ENCODE measurements around the gene AFF3. TPM values are rescaled to one million over a fixed set of nuclear protein-coding genes. Genes with fewer than 3 reads are reported as not detected.

Gene AFF3
- total and polyA plus RNA-seq, 10 of the 15 experiments (the other 5 are each of a cell fraction or from before 2014, with no cell fraction given), result 0.26 to 5.5 (median 3.0) TPM

GRCh38 chr2:100036793-100037192 is 105.6 kb downstream of the AFF3 start (continued):
- TF ChIP-seq, protein P1, sequence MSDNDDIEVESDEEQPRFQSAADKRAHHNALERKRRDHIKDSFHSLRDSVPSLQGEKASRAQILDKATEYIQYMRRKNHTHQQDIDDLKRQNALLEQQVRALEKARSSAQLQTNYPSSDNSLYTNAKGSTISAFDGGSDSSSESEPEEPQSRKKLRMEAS (IDR thresholded peaks at IDR 0.05; ENCODE audit: low read depth, low read length), result no peak
- TF ChIP-seq NFYA (IDR thresholded peaks at IDR 0.05; ENCODE audit: borderline replicate concordance, low read depth, low read length) (no peak), GABPA (IDR thresholded peaks at IDR 0.05; ENCODE audit: low read depth) (no peak), ETV6 (conservative IDR thresholded peaks at IDR 0.05 in 1 of 2, IDR thresholded peaks at IDR 0.05 in 1 of 2; ENCODE audit: borderline replicate concordance in 1 of 2, low read depth in 1 of 2) (no peak), IKZF1 (conservative IDR thresholded peaks at IDR 0.05) (no peak), NBN (IDR thresholded peaks at IDR 0.05) (no peak), CBFB (IDR thresholded peaks at IDR 0.05; ENCODE audit: low read depth) (no peak)
- TF ChIP-seq, protein P2, sequence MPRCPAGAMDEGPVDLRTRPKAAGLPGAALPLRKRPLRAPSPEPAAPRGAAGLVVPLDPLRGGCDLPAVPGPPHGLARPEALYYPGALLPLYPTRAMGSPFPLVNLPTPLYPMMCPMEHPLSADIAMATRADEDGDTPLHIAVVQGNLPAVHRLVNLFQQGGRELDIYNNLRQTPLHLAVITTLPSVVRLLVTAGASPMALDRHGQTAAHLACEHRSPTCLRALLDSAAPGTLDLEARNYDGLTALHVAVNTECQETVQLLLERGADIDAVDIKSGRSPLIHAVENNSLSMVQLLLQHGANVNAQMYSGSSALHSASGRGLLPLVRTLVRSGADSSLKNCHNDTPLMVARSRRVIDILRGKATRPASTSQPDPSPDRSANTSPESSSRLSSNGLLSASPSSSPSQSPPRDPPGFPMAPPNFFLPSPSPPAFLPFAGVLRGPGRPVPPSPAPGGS (IDR thresholded peaks at IDR 0.05; ENCODE audit: borderline replicate concordance, insufficient read depth, low read depth, low read length, poor library complexity, severe bottlenecking), result no peak

GRCh38 chr2:100036026-100036425 is 106.4 kb downstream of the AFF3 start:
- DNase-seq (ENCODE audit: low read depth, low spot score), result no peak
- Histone ChIP-seq H3K4me1 (ENCODE audit: control insufficient read depth, insufficient read depth, low read length) (no peaks in the 10 kb centered on the region), H4K20me1 (ENCODE audit: control insufficient read depth, insufficient read depth) (no peaks in the 10 kb centered on the region), H3K79me2 (ENCODE audit: control insufficient read depth, insufficient read depth, low read length) (no peaks in the 10 kb centered on the region), H3K36me3 (ENCODE audit: control insufficient read depth in 2 of 2, insufficient read depth in 2 of 2, low read length in 1 of 2) (no peaks in the 10 kb centered on the region), H3K4me3 (no peak overlapping the region), H3K27ac (ENCODE audit: control insufficient read depth, insufficient read depth) (no peak overlapping the region), H3K9ac (ENCODE audit: control insufficient read depth, insufficient read depth, low read length) (no peak overlapping the region), H3K4me2 (ENCODE audit: control insufficient read depth, insufficient read depth) (no peak overlapping the region), H3K27me3 (replicated peaks in 1 of 2; ENCODE audit: control insufficient read depth in 2 of 2, insufficient read depth in 2 of 2, low read length in 1 of 2) (no peaks in the 10 kb centered on the region; a peak in 1 of 4 replicates), H3K9me3 (replicated peaks; ENCODE audit: control insufficient read depth, insufficient read depth, low read length) (no peaks in the 10 kb centered on the region), H2AFZ (ENCODE audit: control insufficient read depth, low read depth, low read length) (no peak overlapping the region)
- ChIA-PET RAD21 (ENCODE audit: unreplicated experiment) (no interaction called here), POLR2A (no interaction called here), CTCF (no interaction called here), SMC1A (ENCODE audit: uncharacterized antibody, unreplicated experiment) (no interaction called here)
- no peak for ATAC-seq
- BruUV-seq (replicated peaks), result no TSS peak
- no peak for FAIRE-seq
- WGBS (ENCODE audit: insufficient coverage, insufficient replicate concordance, low lambda C conversion rate, missing lambda C conversion rate), result 8% methylated on average over 2 of the region's 2 CpGs
- intact Hi-C loops (cut with micrococcal nuclease; ENCODE audit: unreplicated experiment) (no loop called here), in situ Hi-C loops (cut with MboI) (no loop called here)
- TF ChIP-seq, protein P3, sequence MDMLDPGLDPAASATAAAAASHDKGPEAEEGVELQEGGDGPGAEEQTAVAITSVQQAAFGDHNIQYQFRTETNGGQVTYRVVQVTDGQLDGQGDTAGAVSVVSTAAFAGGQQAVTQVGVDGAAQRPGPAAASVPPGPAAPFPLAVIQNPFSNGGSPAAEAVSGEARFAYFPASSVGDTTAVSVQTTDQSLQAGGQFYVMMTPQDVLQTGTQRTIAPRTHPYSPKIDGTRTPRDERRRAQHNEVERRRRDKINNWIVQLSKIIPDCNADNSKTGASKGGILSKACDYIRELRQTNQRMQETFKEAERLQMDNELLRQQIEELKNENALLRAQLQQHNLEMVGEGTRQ (IDR thresholded peaks at IDR 0.05; ENCODE audit: borderline replicate concordance, low read depth, low read length), result no peak
- no peak for TF ChIP-seq RELB (IDR thresholded peaks at IDR 0.05; ENCODE audit: low read depth)
- no peak for TF ChIP-seq IKZF2 (IDR thresholded peaks at IDR 0.05)
- no peak for TF ChIP-seq RCOR1 (conservative IDR thresholded peaks at IDR 0.05; ENCODE audit: low read depth, low read length)
- TF ChIP-seq PAX5 (IDR thresholded peaks at IDR 0.05; ENCODE audit: borderline replicate concordance, low read depth, low read length), result no peak
- TF ChIP-seq PAX8 (IDR thresholded peaks at IDR 0.05), result no peak
- TF ChIP-seq ZNF207 (IDR thresholded peaks at IDR 0.05; ENCODE audit: borderline replicate concordance), result no peak
- TF ChIP-seq TCF3 (IDR thresholded peaks at IDR 0.05; ENCODE audit: borderline replicate concordance, insufficient read depth, low read depth, low read length), result no peak
- TF ChIP-seq FOS (IDR thresholded peaks at IDR 0.05; ENCODE audit: borderline replicate concordance, extremely low read depth, insufficient read length), result no peak
- TF ChIP-seq STAT3 (IDR thresholded peaks at IDR 0.05; ENCODE audit: low read depth, low read length), result no peak
- TF ChIP-seq ETV6 (conservative IDR thresholded peaks at IDR 0.05 in 1 of 2, IDR thresholded peaks at IDR 0.05 in 1 of 2; ENCODE audit: borderline replicate concordance in 1 of 2, low read depth in 1 of 2), result no peak
- no peak for TF ChIP-seq ASH2L (IDR thresholded peaks at IDR 0.05; ENCODE audit: borderline replicate concordance, low read depth)
- TF ChIP-seq YY1 (IDR thresholded peaks at IDR 0.05; ENCODE audit: low read depth, low read length), result no peak
- TF ChIP-seq KDM1A (IDR thresholded peaks at IDR 0.05; ENCODE audit: borderline replicate concordance), result no peak

All from GM12878 (cell line).